Measurements from ENCODE around the gene OGFOD2.

The OGFOD2 gene

DNA sequence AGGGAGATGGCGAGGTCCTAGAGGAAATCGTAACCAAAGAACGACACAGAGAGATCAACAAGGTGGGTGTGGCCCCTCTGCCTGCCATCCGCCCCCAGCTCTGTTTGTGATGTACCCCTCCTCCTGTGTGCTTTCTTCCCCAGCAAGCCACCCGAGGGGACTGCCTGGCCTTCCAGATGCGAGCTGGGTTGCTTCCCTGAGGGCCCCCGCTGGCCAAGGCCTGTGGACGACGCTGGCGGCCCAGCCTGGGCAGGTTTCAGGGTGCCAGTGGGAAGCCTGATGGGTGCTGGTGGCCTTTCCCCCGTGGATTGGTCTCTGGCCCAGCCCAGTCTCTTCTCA is 7.4 kb downstream of the OGFOD2 start:
- H3K36me3 ChIP-seq (ENCODE audit: insufficient read depth) = no peaks in the 10 kb centered on the region
- no peaks in the 10 kb centered on the region for H3K4me1 ChIP-seq (ENCODE audit: low read depth, poor library complexity, severe bottlenecking)
- H3K27ac ChIP-seq = no peak overlapping the region
- TF ChIP-seq, protein P1, sequence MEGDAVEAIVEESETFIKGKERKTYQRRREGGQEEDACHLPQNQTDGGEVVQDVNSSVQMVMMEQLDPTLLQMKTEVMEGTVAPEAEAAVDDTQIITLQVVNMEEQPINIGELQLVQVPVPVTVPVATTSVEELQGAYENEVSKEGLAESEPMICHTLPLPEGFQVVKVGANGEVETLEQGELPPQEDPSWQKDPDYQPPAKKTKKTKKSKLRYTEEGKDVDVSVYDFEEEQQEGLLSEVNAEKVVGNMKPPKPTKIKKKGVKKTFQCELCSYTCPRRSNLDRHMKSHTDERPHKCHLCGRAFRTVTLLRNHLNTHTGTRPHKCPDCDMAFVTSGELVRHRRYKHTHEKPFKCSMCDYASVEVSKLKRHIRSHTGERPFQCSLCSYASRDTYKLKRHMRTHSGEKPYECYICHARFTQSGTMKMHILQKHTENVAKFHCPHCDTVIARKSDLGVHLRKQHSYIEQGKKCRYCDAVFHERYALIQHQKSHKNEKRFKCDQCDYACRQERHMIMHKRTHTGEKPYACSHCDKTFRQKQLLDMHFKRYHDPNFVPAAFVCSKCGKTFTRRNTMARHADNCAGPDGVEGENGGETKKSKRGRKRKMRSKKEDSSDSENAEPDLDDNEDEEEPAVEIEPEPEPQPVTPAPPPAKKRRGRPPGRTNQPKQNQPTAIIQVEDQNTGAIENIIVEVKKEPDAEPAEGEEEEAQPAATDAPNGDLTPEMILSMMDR (conservative IDR thresholded peaks at IDR 0.05; ENCODE audit: low read depth, low read length) = no peak
- no peaks in the 10 kb centered on the region for H3K79me2 ChIP-seq (ENCODE audit: insufficient read depth, low read depth)
- no peak overlapping the region for H3K4me3 ChIP-seq (IDR thresholded peaks at IDR 0.05; ENCODE audit: insufficient read depth, low read depth, low read length)
- no peaks in the 10 kb centered on the region for H4K20me1 ChIP-seq (ENCODE audit: insufficient read depth)
- H3K9ac ChIP-seq = no peak overlapping the region
- no peaks in the 10 kb centered on the region for H3K27me3 ChIP-seq (ENCODE audit: insufficient read depth, low read depth)
- no peak overlapping the region for H3K4me2 ChIP-seq
- H2AFZ ChIP-seq (ENCODE audit: low read depth) = no peak overlapping the region

DNA sequence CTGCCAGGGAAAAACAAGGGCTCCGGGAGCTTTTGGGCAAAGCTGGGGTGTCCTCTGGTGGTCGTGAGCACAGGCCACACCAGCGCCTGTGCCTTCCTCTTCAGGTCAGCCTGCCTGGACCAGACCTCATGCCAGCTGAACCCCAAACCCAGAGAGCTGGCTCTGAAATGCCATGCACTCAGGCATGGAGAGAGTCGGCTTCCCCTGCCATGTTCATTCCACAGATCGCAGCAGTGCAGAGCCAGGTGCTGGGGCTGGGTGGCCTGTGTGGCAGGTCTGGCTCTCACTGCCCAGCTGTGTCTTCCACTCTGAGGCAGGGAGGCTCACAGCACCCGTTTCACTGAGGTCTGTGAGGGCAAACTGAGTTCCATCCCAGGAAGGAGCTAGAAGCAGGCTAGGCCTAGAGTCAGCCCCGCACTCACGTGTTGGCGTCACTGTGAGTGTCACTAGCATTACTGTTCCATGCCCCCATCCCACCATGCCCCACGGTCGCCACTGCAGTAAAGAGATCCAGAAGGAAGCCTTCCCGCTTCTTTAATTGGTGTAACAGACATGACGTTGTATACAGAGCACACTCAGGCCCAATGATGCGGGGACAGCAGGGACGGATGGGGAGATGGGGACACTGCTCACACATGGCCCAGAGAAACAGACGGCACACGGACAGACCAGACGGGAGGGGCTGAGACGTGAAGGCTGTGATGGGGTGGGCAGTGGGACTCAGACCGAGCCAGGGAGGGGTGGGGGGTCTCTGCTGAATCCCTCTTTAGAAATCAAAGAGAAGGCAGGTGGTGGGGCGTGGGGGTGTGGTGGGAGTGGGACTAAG is 8.1 kb downstream of the OGFOD2 start:
- Histone ChIP-seq H3K27ac (no peak overlapping the region), H2AFZ (ENCODE audit: low read depth) (no peak overlapping the region), H3K4me2 (no peak overlapping the region)

DNA sequence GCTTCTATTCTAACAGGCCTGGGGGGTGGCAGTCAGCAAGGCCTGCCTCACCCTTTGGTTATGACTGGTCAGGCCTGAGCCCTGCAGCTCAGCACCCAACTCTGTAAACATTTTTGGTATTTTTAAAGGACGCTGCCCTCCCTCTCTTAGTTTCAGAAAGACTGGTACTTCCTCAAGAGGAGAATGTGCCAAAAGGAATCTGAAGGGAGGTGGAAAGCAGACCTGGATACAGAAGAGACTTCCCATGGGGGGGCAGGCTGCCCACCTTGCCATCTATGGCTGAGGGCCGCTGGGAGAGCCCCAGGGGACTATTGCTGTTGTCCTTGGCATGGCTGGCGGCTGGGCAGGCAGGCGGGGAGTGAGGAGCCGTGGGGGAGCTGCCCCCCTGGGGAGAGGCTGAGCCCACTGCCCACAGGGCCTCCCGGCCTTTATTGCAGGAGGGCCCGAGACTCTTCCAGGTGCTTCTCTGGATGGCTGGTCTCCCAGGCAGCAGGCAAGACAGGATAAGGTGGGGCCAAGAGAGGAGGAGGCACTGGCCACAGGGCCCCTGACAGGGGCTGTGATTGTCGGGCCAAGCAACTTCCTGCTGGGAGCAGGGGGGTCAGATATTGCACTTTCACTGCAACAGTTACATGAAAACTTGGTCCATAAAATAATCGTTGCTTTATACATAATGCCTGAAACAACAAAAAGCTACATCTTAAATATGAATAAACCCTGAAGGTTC is 8.9 kb downstream of the OGFOD2 start:
- Histone ChIP-seq H3K4me1 (ENCODE audit: low read depth, poor library complexity, severe bottlenecking) (no peaks in the 10 kb centered on the region), H3K27ac (no peak overlapping the region), H3K4me3 (IDR thresholded peaks at IDR 0.05; ENCODE audit: insufficient read depth, low read depth, low read length) (no peak overlapping the region), H3K79me2 (ENCODE audit: insufficient read depth, low read depth) (no peaks in the 10 kb centered on the region), H3K9ac (no peak overlapping the region), H2AFZ (ENCODE audit: low read depth) (no peak overlapping the region), H3K4me2 (no peak overlapping the region), H3K27me3 (ENCODE audit: insufficient read depth, low read depth) (no peaks in the 10 kb centered on the region), H3K36me3 (ENCODE audit: insufficient read depth) (no peaks in the 10 kb centered on the region), H4K20me1 (ENCODE audit: insufficient read depth) (no peaks in the 10 kb centered on the region)
- TF ChIP-seq, protein P1 (conservative IDR thresholded peaks at IDR 0.05; ENCODE audit: low read depth, low read length) = no peak

More for the DNA sequence above, 8.1 kb downstream of the OGFOD2 start:
- H3K27me3 ChIP-seq (ENCODE audit: insufficient read depth, low read depth) = no peaks in the 10 kb centered on the region
- H3K4me1 ChIP-seq (ENCODE audit: low read depth, poor library complexity, severe bottlenecking) = no peaks in the 10 kb centered on the region
- no peaks in the 10 kb centered on the region for H4K20me1 ChIP-seq (ENCODE audit: insufficient read depth)
- H3K9ac ChIP-seq = no peak overlapping the region
- TF ChIP-seq, protein P1 (conservative IDR thresholded peaks at IDR 0.05; ENCODE audit: low read depth, low read length) = no peak
- H3K79me2 ChIP-seq (ENCODE audit: insufficient read depth, low read depth) = no peaks in the 10 kb centered on the region
- no peaks in the 10 kb centered on the region for H3K36me3 ChIP-seq (ENCODE audit: insufficient read depth)
- H3K4me3 ChIP-seq (IDR thresholded peaks at IDR 0.05; ENCODE audit: insufficient read depth, low read depth, low read length) = no peak overlapping the region

DNA sequence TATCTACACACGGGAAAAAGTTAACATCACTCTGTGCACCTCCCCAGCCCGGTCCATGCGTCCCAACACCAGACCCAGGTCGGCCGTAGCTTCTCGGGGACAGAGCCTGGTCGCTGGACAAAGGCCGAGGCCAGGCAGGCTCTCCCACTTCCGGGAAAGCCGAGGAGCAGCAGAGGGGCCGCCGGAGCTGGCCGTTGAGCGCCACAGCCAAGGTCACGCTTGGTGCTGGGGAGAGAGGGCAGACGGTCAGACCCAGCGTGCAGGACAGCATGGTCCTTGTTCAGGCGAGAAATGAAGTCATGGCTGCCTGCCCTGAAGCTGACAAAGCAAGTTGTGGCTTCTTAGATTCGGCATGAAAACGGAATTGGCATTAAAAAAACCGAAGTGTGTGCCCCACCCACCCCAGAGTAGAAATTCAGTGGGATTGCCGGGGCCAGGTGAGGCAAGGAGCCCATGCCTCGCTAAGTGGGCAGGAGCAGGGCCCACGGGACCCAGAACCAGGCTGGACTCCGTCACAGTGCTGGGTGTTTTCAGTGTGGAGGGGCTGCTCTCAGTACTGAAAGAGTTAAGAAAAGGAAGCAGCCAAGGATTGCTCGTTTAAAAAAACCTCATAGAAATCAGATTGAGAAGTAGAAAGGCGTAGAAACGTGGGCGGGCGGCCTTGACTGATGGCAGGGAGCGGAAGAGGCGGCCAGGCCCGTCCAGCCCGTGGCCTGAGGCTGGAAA is 9.7 kb downstream of the OGFOD2 start:
- Histone ChIP-seq H3K79me2 (ENCODE audit: insufficient read depth, low read depth) (no peaks in the 10 kb centered on the region), H3K4me1 (ENCODE audit: low read depth, poor library complexity, severe bottlenecking) (no peaks in the 10 kb centered on the region), H4K20me1 (ENCODE audit: insufficient read depth) (no peaks in the 10 kb centered on the region), H2AFZ (ENCODE audit: low read depth) (no peak overlapping the region), H3K36me3 (ENCODE audit: insufficient read depth) (no peaks in the 10 kb centered on the region), H3K27me3 (ENCODE audit: insufficient read depth, low read depth) (no peaks in the 10 kb centered on the region), H3K27ac (no peak overlapping the region), H3K4me3 (IDR thresholded peaks at IDR 0.05; ENCODE audit: insufficient read depth, low read depth, low read length) (no peak overlapping the region), H3K9ac (no peak overlapping the region), H3K4me2 (no peak overlapping the region)
- TF ChIP-seq, protein P1 (conservative IDR thresholded peaks at IDR 0.05; ENCODE audit: low read depth, low read length) = no peak

Measured in KMS-11 (cell line).